ENCODE measurements around the gene SLC10A7. TPM values are rescaled to one million over a fixed set of nuclear protein-coding genes. Genes with fewer than 3 reads are reported as not detected.

Gene SLC10A7
- total and polyA plus RNA-seq, 2 experiments from 2014 or later, result 0.81 to 4.3 TPM

- Histone ChIP-seq H3K9me2 (ENCODE audit: insufficient read depth) (no peaks in the 10 kb centered on the region), H3K79me2 (replicated peaks; ENCODE audit: insufficient read depth) (no peaks in the 10 kb centered on the region), H3K27ac (ENCODE audit: low read depth) (no peak overlapping the region), H3F3A (replicated peaks; ENCODE audit: low read depth) (no peaks in the 10 kb centered on the region), H3K4me2 (no peak overlapping the region), H3K36me3 (ENCODE audit: insufficient read depth) (no peaks in the 10 kb centered on the region), H2AFZ (no peak overlapping the region), H3K4me3 (no peak overlapping the region), H4K20me1 (replicated peaks; ENCODE audit: insufficient read depth) (no peaks in the 10 kb centered on the region), H3K27me3 (ENCODE audit: insufficient read depth) (peaks cover 26% of the 10 kb centered on the region), H3K4me1 (ENCODE audit: insufficient read depth) (peaks cover 2% of the 10 kb centered on the region; the same call in 1 of the 2 replicates)
- DNase-seq (ENCODE audit: low spot score) (no peak), ATAC-seq (no peak)
- no peaks in the 10 kb centered on the region for H3K36me3 Mint-ChIP-seq (ENCODE audit: low read depth)
- peaks cover 2% of the 10 kb centered on the region; the same call in 1 of the 3 replicates for H3K4me1 Mint-ChIP-seq
- H3K9me3 Mint-ChIP-seq, result no peaks in the 10 kb centered on the region
- H3K4me3 Mint-ChIP-seq, result no peak overlapping the region
- no peaks in the 10 kb centered on the region for H3K27me3 Mint-ChIP-seq (ENCODE audit: insufficient read depth, low read depth, poor library complexity)
- H3K27ac Mint-ChIP-seq, result no peak overlapping the region
- TF ChIP-seq EZH2phosphoT487 (IDR thresholded peaks at IDR 0.05; ENCODE audit: unreplicated experiment) (no peak), REST (IDR thresholded peaks at IDR 0.05; ENCODE audit: unreplicated experiment) (no peak), ZNF114 (CRISPR knock-in tag; IDR thresholded peaks at IDR 0.05) (no peak), CTCF (conservative IDR thresholded peaks at IDR 0.05; ENCODE audit: low read depth in 2 of 2) (no peak), POLR2AphosphoS5 (IDR thresholded peaks at IDR 0.05; ENCODE audit: low read depth) (no peak), NANOG (IDR thresholded peaks at IDR 0.05; ENCODE audit: borderline replicate concordance) (no peak), ZNF462 (CRISPR knock-in tag; IDR thresholded peaks at IDR 0.05) (no peak), STAT1 (IDR thresholded peaks at IDR 0.05; ENCODE audit: unreplicated experiment) (no peak)
These were observed 4.0 kb upstream of the SLC10A7 start for GRCh38 chr4:146525754-146526153.

Measured in GM23338 (cell line).